ENCODE measurements around the gene SNRPB2.

- TF ChIP-seq, protein P1, sequence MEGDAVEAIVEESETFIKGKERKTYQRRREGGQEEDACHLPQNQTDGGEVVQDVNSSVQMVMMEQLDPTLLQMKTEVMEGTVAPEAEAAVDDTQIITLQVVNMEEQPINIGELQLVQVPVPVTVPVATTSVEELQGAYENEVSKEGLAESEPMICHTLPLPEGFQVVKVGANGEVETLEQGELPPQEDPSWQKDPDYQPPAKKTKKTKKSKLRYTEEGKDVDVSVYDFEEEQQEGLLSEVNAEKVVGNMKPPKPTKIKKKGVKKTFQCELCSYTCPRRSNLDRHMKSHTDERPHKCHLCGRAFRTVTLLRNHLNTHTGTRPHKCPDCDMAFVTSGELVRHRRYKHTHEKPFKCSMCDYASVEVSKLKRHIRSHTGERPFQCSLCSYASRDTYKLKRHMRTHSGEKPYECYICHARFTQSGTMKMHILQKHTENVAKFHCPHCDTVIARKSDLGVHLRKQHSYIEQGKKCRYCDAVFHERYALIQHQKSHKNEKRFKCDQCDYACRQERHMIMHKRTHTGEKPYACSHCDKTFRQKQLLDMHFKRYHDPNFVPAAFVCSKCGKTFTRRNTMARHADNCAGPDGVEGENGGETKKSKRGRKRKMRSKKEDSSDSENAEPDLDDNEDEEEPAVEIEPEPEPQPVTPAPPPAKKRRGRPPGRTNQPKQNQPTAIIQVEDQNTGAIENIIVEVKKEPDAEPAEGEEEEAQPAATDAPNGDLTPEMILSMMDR (conservative IDR thresholded peaks at IDR 0.05; ENCODE audit: low read length), result no peak
- TF ChIP-seq EZH2phosphoT487 (IDR thresholded peaks at IDR 0.05; ENCODE audit: borderline replicate concordance), result no peak
Observed at GRCh38 chr20:16711661-16712258, 18.1 kb upstream of the SNRPB2 start.
